Neural cell (in vitro differentiated cells): Measurements from ENCODE around the gene PLK3.

Source experiments
- EP300 ChIP-seq: fragments of 450-650 bp; conservative IDR thresholded peaks from 2 replicates; pipeline ENCODE4 v1.6.1; 2014; ENCODE audit warnings: antibody characterized with exemption, mild to moderate bottlenecking, moderate library complexity; ENCODE audit not compliant: poor library complexity, severe bottlenecking
- MXI1 ChIP-seq: fragments of 450-650 bp; conservative IDR thresholded peaks from 2 replicates; pipeline ENCODE4 v1.6.1; 2014; ENCODE audit warnings: antibody characterized with exemption, mild to moderate bottlenecking; ENCODE audit not compliant: poor library complexity, severe bottlenecking
- POLR2AphosphoS5 ChIP-seq: IDR thresholded peaks from 2 replicates; pipeline ENCODE4 v1.6.1; 2012
- RAD21 ChIP-seq: fragments of 450-650 bp; conservative IDR thresholded peaks from 2 replicates; pipeline ENCODE4 v1.6.1; 2014; ENCODE audit warnings: antibody characterized with exemption, mild to moderate bottlenecking, moderate library complexity
- TF ChIP-seq, protein P1 (sequence below): fragments of 450-650 bp; IDR thresholded peaks from 2 replicates; pipeline ENCODE4 v1.5.1; 2014; ENCODE audit warnings: antibody characterized with exemption, mild to moderate bottlenecking, moderate library complexity; ENCODE audit not compliant: poor library complexity, severe bottlenecking
- TF ChIP-seq, protein P2 (sequence below): IDR thresholded peaks from 2 replicates; pipeline ENCODE4 v1.6.1; 2012; ENCODE audit warnings: borderline replicate concordance

DNA sequence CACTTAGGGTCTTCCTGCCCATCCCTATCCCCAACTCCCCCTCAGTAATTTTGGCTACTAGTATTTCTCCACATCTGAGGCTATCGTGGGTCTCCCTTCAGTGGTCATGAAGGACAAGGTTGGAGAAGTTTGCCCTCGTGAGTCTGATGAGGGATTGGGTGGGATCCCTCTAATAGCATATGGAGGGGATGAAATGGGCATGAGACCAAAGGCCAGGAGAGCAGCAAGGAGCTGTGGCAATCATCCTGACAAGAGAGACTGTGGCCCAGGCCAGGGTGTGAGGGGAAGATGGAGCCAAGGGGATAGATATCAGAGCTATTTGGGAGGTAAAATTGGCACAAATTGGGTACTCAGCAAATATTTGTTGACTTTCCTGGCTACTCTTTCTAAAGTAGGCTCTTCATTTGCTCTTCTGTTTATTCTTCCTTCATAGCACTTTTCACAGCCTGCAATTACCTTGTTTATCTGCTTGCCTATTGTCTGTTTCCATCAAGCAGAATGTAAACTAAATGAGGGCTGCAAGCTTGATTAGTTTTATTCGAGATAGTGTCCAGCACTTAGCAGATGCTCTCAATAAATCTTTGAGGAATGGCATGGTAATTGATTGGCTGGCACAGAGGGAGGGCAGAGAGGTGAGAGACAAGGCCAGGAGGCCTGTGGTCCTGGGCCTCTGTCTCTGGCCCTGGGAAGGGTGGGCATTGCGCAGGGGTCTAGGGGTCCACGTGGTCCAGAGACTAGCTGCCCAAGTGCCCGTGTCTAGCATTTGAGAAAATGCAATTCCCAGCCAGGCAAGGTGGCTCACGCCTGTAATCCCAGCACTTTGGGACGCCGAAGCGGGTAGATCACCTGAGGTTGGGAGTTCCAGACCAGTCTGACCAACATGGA, 1.5 kb upstream of the PLK3 start:
- TF ChIP-seq, protein P1, sequence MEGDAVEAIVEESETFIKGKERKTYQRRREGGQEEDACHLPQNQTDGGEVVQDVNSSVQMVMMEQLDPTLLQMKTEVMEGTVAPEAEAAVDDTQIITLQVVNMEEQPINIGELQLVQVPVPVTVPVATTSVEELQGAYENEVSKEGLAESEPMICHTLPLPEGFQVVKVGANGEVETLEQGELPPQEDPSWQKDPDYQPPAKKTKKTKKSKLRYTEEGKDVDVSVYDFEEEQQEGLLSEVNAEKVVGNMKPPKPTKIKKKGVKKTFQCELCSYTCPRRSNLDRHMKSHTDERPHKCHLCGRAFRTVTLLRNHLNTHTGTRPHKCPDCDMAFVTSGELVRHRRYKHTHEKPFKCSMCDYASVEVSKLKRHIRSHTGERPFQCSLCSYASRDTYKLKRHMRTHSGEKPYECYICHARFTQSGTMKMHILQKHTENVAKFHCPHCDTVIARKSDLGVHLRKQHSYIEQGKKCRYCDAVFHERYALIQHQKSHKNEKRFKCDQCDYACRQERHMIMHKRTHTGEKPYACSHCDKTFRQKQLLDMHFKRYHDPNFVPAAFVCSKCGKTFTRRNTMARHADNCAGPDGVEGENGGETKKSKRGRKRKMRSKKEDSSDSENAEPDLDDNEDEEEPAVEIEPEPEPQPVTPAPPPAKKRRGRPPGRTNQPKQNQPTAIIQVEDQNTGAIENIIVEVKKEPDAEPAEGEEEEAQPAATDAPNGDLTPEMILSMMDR = no peak
- no peak for TF ChIP-seq RAD21
- TF ChIP-seq EP300 = no peak
- no peak for TF ChIP-seq MXI1
- no peak for TF ChIP-seq POLR2AphosphoS5
- TF ChIP-seq, protein P2, sequence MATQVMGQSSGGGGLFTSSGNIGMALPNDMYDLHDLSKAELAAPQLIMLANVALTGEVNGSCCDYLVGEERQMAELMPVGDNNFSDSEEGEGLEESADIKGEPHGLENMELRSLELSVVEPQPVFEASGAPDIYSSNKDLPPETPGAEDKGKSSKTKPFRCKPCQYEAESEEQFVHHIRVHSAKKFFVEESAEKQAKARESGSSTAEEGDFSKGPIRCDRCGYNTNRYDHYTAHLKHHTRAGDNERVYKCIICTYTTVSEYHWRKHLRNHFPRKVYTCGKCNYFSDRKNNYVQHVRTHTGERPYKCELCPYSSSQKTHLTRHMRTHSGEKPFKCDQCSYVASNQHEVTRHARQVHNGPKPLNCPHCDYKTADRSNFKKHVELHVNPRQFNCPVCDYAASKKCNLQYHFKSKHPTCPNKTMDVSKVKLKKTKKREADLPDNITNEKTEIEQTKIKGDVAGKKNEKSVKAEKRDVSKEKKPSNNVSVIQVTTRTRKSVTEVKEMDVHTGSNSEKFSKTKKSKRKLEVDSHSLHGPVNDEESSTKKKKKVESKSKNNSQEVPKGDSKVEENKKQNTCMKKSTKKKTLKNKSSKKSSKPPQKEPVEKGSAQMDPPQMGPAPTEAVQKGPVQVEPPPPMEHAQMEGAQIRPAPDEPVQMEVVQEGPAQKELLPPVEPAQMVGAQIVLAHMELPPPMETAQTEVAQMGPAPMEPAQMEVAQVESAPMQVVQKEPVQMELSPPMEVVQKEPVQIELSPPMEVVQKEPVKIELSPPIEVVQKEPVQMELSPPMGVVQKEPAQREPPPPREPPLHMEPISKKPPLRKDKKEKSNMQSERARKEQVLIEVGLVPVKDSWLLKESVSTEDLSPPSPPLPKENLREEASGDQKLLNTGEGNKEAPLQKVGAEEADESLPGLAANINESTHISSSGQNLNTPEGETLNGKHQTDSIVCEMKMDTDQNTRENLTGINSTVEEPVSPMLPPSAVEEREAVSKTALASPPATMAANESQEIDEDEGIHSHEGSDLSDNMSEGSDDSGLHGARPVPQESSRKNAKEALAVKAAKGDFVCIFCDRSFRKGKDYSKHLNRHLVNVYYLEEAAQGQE = no peak
